Endodermal cell (in vitro differentiated cells): ENCODE results near the gene WLS. TPM values are rescaled to one million over a fixed set of nuclear protein-coding genes. Genes with fewer than 3 reads are reported as not detected.

Experiments used
- DNase-seq: peaks from one replicate; pipeline ENCODE4 v3.0.0-alpha.2; 2017
- H3K27ac ChIP-seq: 2 replicates; pipeline ENCODE4 v1.5.1; 2013; ENCODE audit warnings: mild to moderate bottlenecking, low read depth, low read length, moderate library complexity
- H3K27me3 ChIP-seq: 2 replicates; pipeline ENCODE4 v1.6.1; 2013; ENCODE audit warnings: mild to moderate bottlenecking, low read length, moderate library complexity; ENCODE audit not compliant: insufficient read depth, control insufficient read depth, poor library complexity, severe bottlenecking
- H3K36me3 ChIP-seq: 2 replicates; pipeline ENCODE4 v1.7.0; 2013; ENCODE audit warnings: mild to moderate bottlenecking, low read length, moderate library complexity; ENCODE audit not compliant: control insufficient read depth, insufficient read depth
- H3K4me1 ChIP-seq: one replicate; pipeline ENCODE4 v1.7.0; 2013; ENCODE audit warnings: low read length; ENCODE audit not compliant: control insufficient read depth, insufficient read depth
- H3K4me3 ChIP-seq: 2 replicates; pipeline ENCODE4 v1.5.1; 2013; ENCODE audit warnings: mild to moderate bottlenecking, low read length, moderate library complexity
- H3K9ac ChIP-seq: 2 replicates; pipeline ENCODE4 v1.6.1; 2013; ENCODE audit warnings: mild to moderate bottlenecking, low read length, moderate library complexity; ENCODE audit not compliant: poor library complexity, severe bottlenecking; ENCODE audit errors: extremely low read depth
- H3K9me3 ChIP-seq: 2 replicates; pipeline ENCODE4 v1.6.1; 2013; ENCODE audit warnings: mild to moderate bottlenecking, low read length, moderate library complexity; ENCODE audit not compliant: control insufficient read depth
- H3K27ac Mint-ChIP-seq: 2 replicates; pipeline ENCODE4 v1.8.0; 2020; ENCODE audit warnings: mixed read lengths
- H3K27me3 Mint-ChIP-seq: 2 replicates; pipeline ENCODE4 v1.8.0; 2021; ENCODE audit warnings: mild to moderate bottlenecking, mixed read lengths; ENCODE audit not compliant: insufficient read depth
- H3K36me3 Mint-ChIP-seq: 2 replicates; pipeline ENCODE4 v1.8.0; 2020; ENCODE audit warnings: low read depth, mixed read lengths
- H3K4me1 Mint-ChIP-seq: 2 replicates; pipeline ENCODE4 v1.8.0; 2020; ENCODE audit warnings: mixed read lengths
- H3K4me3 Mint-ChIP-seq: 2 replicates; pipeline ENCODE4 v1.8.0; 2020; ENCODE audit warnings: mild to moderate bottlenecking, moderate library complexity, mixed read lengths
- H3K9me3 Mint-ChIP-seq: 2 replicates; pipeline ENCODE4 v1.8.0; 2020; ENCODE audit warnings: mild to moderate bottlenecking, mixed read lengths
- whole genome bisulfite sequencing, 2 experiments: methylation state at CpG; one replicate each; pipeline versions ENCODE4 v1.1.5 to v1.1.7; 2013; ENCODE audit warnings: missing lambda C conversion rate in 2 of 2, mixed read lengths in 1 of 2; ENCODE audit not compliant: insufficient coverage in 1 of 2, insufficient read length in 1 of 2; 5-methylcytosine and 5-hydroxymethylcytosine counted together
- total RNA-seq, 2 donors: library from RNA; stranded (reverse); fragmentation: NEBNext Ultra II Directional in 1 of 2; extraction: Animal tissue kit (Norgen Biotek cat#: 25700) in 1 of 2; gene quantifications; 2 replicates in 1 of 2; 3 replicates in 1 of 2; pipeline ENCODE4 v1.2.1, GENCODE V29; 2021
- TF ChIP-seq, protein P1 (sequence below): fragments of 200-600 bp; sonication (generic); conservative IDR thresholded peaks from 2 replicates; pipeline ENCODE4 v1.5.0; 2021; ENCODE audit warnings: antibody characterized with exemption, mild to moderate bottlenecking

WLS gene
- total RNA-seq, 2 donors from 2014 or later: 90.8 to 115 TPM

DNA sequence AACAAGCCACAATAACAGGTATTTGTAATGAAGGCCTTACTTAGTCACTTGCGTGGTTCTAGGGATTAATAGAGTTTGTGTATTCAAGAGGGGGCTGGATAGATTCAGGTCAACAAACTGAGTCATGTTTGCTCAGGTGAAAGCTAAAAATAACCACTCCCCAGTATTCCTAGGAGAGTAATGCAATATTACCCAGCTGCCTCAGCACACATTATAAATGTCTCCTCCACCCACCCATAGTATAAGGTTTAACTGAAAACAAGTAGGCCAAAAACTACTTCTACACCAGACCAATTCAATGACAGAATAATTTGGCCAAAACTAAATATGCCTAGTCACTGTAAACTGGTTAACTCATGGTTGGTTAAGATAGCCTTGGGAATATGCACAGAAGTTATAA is 34.4 kb downstream of the WLS start:
- H3K4me1 ChIP-seq: peaks cover 16% of the 10 kb centered on the region
- peak overlapping the region; percentile 69 for H3K4me3 ChIP-seq
- H3K27ac ChIP-seq: no peak overlapping the region

DNA sequence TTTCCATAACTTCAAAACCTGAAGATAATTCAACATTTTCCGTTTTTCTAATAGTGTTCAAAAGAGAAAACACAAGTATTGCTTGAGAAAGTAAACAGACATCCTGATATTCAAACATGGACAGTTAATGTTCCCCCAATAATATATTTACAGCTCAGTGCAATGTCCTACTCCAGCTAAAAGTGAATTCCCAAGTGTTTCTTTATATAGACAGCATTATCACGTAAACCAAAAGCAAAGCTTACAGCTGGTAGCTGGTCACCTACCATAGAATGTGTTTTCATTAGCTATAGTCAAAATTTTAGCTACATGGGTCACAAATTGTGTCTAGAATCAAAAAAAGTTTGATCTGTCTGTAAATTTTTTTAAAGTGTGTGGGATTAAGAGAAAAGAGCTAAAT is 34.9 kb downstream of the WLS start:
- H3K27me3 ChIP-seq: no peaks in the 10 kb centered on the region
- H3K4me1 ChIP-seq: peaks cover 16% of the 10 kb centered on the region
- no peaks in the 10 kb centered on the region for H3K9me3 ChIP-seq
- Mint-ChIP-seq H3K27me3 (peaks cover 2% of the 10 kb centered on the region), H3K4me1 (peaks cover 26% of the 10 kb centered on the region), H3K27ac (peak overlapping the region; percentile 62), H3K36me3 (peaks cover 14% of the 10 kb centered on the region), H3K9me3 (no peaks in the 10 kb centered on the region), H3K4me3 (no peak overlapping the region)
- H3K9ac ChIP-seq: peak overlapping the region; percentile 57
- H3K4me3 ChIP-seq: peak overlapping the region; percentile 69
- DNase-seq: no peak
- 89 to 100% methylated on average over 2 of the region's 2 CpGs for WGBS, 2 experiments
- TF ChIP-seq, protein P1, sequence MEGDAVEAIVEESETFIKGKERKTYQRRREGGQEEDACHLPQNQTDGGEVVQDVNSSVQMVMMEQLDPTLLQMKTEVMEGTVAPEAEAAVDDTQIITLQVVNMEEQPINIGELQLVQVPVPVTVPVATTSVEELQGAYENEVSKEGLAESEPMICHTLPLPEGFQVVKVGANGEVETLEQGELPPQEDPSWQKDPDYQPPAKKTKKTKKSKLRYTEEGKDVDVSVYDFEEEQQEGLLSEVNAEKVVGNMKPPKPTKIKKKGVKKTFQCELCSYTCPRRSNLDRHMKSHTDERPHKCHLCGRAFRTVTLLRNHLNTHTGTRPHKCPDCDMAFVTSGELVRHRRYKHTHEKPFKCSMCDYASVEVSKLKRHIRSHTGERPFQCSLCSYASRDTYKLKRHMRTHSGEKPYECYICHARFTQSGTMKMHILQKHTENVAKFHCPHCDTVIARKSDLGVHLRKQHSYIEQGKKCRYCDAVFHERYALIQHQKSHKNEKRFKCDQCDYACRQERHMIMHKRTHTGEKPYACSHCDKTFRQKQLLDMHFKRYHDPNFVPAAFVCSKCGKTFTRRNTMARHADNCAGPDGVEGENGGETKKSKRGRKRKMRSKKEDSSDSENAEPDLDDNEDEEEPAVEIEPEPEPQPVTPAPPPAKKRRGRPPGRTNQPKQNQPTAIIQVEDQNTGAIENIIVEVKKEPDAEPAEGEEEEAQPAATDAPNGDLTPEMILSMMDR: no peak
- peak overlapping the region; percentile 22 for H3K27ac ChIP-seq
- peaks cover 11% of the 10 kb centered on the region for H3K36me3 ChIP-seq

More for the DNA sequence above, 34.4 kb downstream of the WLS start:
- WGBS, 2 experiments: 69% methylated on average over 1 of the region's 1 CpG; no CpG with 5 or more reads in 1 of the 2 experiments
- TF ChIP-seq, protein P1: no peak
- Mint-ChIP-seq H3K9me3 (no peaks in the 10 kb centered on the region), H3K4me3 (no peak overlapping the region), H3K4me1 (peaks cover 26% of the 10 kb centered on the region), H3K27ac (peak overlapping the region; percentile 62), H3K27me3 (peaks cover 2% of the 10 kb centered on the region), H3K36me3 (peaks cover 12% of the 10 kb centered on the region)
- no peak for DNase-seq
- H3K9ac ChIP-seq: peak overlapping the region; percentile 57
- H3K9me3 ChIP-seq: no peaks in the 10 kb centered on the region
- no peaks in the 10 kb centered on the region for H3K27me3 ChIP-seq
- peaks cover 10% of the 10 kb centered on the region for H3K36me3 ChIP-seq

DNA sequence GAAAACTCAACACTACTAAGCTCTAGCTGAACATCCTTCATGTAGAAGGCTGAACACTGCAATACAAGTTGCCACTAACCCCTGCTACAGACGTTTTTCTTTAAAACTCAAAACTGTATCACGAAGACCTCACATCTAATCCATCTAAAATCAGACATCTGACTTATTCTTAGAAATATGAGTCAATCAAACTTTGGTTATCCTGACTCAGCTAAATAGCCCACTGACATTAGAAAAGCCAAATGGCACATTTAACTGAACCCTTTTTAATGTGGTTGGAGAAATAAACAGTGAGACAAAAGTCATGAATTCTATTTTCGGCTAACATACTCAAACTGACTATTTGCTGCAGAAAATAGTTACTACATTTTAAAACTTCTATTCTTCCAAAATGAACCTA is 35.6 kb downstream of the WLS start:
- H3K9ac ChIP-seq: peak overlapping the region; percentile 57
- Mint-ChIP-seq H3K27me3 (peaks cover 2% of the 10 kb centered on the region), H3K4me3 (no peak overlapping the region), H3K9me3 (no peaks in the 10 kb centered on the region), H3K36me3 (peaks cover 21% of the 10 kb centered on the region), H3K4me1 (peaks cover 26% of the 10 kb centered on the region), H3K27ac (no peak overlapping the region)
- H3K27ac ChIP-seq: no peak overlapping the region
- H3K36me3 ChIP-seq: peaks cover 19% of the 10 kb centered on the region
- WGBS, 2 experiments: 87 to 90% methylated on average over 3 of the region's 3 CpGs
- peaks cover 3% of the 10 kb centered on the region for H3K9me3 ChIP-seq
- peak overlapping the region; percentile 69 for H3K4me3 ChIP-seq
- no peak for DNase-seq
- TF ChIP-seq, protein P1: no peak
- H3K4me1 ChIP-seq: peaks cover 16% of the 10 kb centered on the region
- no peaks in the 10 kb centered on the region for H3K27me3 ChIP-seq
